Neural cell (in vitro differentiated cells): ENCODE measurements around the gene EIF2B1. TPM values are rescaled to one million over a fixed set of nuclear protein-coding genes. Genes with fewer than 3 reads are reported as not detected.

Experiments
- H2AFZ ChIP-seq: fragments of 200-600, 300-800 bp; sonication (generic), shearing (Covaris generic); 2 replicates; pipeline ENCODE4 v1.6.0; 2014; ENCODE audit warnings: low read depth, mild to moderate bottlenecking, antibody characterized with exemption, low read length, moderate library complexity
- H3F3A ChIP-seq: fragments of 200-600 bp; shearing (Covaris generic); 2 replicates; pipeline ENCODE4 v1.6.1; 2016; ENCODE audit warnings: mild to moderate bottlenecking, moderate library complexity, mixed read lengths, antibody characterized with exemption, low read length; ENCODE audit not compliant: insufficient read depth, poor library complexity, severe bottlenecking
- H3K27ac ChIP-seq: fragments of 200-600, 300-800 bp; sonication (generic), shearing (Covaris generic); 2 replicates; pipeline ENCODE4 v1.5.1; 2014; ENCODE audit warnings: mild to moderate bottlenecking, low read length, moderate library complexity
- H3K27me3 ChIP-seq: fragments of 300-800, 200-600 bp; sonication (generic), shearing (Covaris generic); 2 replicates; pipeline ENCODE4 v1.6.0; 2014; ENCODE audit warnings: mild to moderate bottlenecking, low read depth, low read length, moderate library complexity; ENCODE audit not compliant: insufficient read depth
- H3K36me3 ChIP-seq: fragments of 300-800, 200-600 bp; sonication (generic), shearing (Covaris generic); 2 replicates; pipeline ENCODE4 v1.5.1; 2014; ENCODE audit warnings: mild to moderate bottlenecking, antibody characterized with exemption, low read length, moderate library complexity; ENCODE audit not compliant: insufficient read depth
- H3K4me2 ChIP-seq: fragments of 300-800, 200-600 bp; sonication (generic), shearing (Covaris generic); 2 replicates; pipeline ENCODE4 v1.6.0; 2014; ENCODE audit warnings: mild to moderate bottlenecking, low read length
- H3K4me3 ChIP-seq: fragments of 300-800, 200-600 bp; sonication (generic), shearing (Covaris generic); 2 replicates; pipeline ENCODE4 v1.5.1; 2014; ENCODE audit warnings: mild to moderate bottlenecking, low read length, moderate library complexity
- H3K79me2 ChIP-seq: fragments of 200-600 bp; shearing (Covaris generic); replicated peaks from 2 replicates; pipeline ENCODE4 v1.6.0; 2014; ENCODE audit warnings: mild to moderate bottlenecking, low read length, moderate library complexity; ENCODE audit not compliant: insufficient read depth
- H3K9ac ChIP-seq: fragments of 300-800, 200-600 bp; sonication (generic), shearing (Covaris generic); 2 replicates; pipeline ENCODE4 v1.6.1; 2016; ENCODE audit warnings: mild to moderate bottlenecking, low read length, mixed read lengths
- H3K9me2 ChIP-seq: fragments of 200-600 bp; shearing (Covaris generic); 2 replicates; pipeline ENCODE4 v1.6.1; 2016; ENCODE audit warnings: mild to moderate bottlenecking, low read length, mixed read lengths; ENCODE audit not compliant: insufficient read depth
- H3K9me3 ChIP-seq: fragments of 200-600, 300-800 bp; sonication (generic), shearing (Covaris generic); 2 replicates; pipeline ENCODE4 v1.6.1; 2016; ENCODE audit warnings: mild to moderate bottlenecking, mixed run types, low read length, moderate library complexity, mixed read lengths
- H4K20me1 ChIP-seq: fragments of 200-600 bp; shearing (Covaris generic); 2 replicates; pipeline ENCODE4 v1.6.1; 2016; ENCODE audit warnings: mild to moderate bottlenecking, mixed run types; ENCODE audit not compliant: insufficient read depth
- CTCF ChIP-seq: fragments of 450-650 bp; IDR thresholded peaks from 2 replicates; pipeline ENCODE4 v1.5.1; 2014; ENCODE audit warnings: antibody characterized with exemption, mild to moderate bottlenecking, moderate library complexity; ENCODE audit not compliant: poor library complexity, severe bottlenecking
- EP300 ChIP-seq: fragments of 450-650 bp; conservative IDR thresholded peaks from 2 replicates; pipeline ENCODE4 v1.6.1; 2014; ENCODE audit warnings: antibody characterized with exemption, mild to moderate bottlenecking, moderate library complexity; ENCODE audit not compliant: poor library complexity, severe bottlenecking
- EZH2 ChIP-seq: fragments of 200-600, 300-800 bp; shearing (Covaris generic), sonication (generic); IDR thresholded peaks from 2 replicates; pipeline ENCODE4 v1.6.1; 2014; ENCODE audit warnings: antibody characterized with exemption, low read length, borderline replicate concordance, mild to moderate bottlenecking; ENCODE audit not compliant: insufficient read depth, poor library complexity, severe bottlenecking
- MXI1 ChIP-seq: fragments of 450-650 bp; conservative IDR thresholded peaks from 2 replicates; pipeline ENCODE4 v1.6.1; 2014; ENCODE audit warnings: antibody characterized with exemption, mild to moderate bottlenecking; ENCODE audit not compliant: poor library complexity, severe bottlenecking
- POLR2AphosphoS5 ChIP-seq: IDR thresholded peaks from 2 replicates; pipeline ENCODE4 v1.6.1; 2012
- RAD21 ChIP-seq: fragments of 450-650 bp; conservative IDR thresholded peaks from 2 replicates; pipeline ENCODE4 v1.6.1; 2014; ENCODE audit warnings: antibody characterized with exemption, mild to moderate bottlenecking, moderate library complexity
- REST ChIP-seq: IDR thresholded peaks from 2 replicates; pipeline ENCODE4 v1.6.1; 2012; ENCODE audit warnings: borderline replicate concordance
- SMC3 ChIP-seq: fragments of 450-650 bp; conservative IDR thresholded peaks from 2 replicates; pipeline ENCODE4 v1.6.1; 2014; ENCODE audit warnings: antibody characterized with exemption, mild to moderate bottlenecking, moderate library complexity; ENCODE audit not compliant: poor library complexity
- TAF1 ChIP-seq: IDR thresholded peaks from 2 replicates; pipeline ENCODE4 v1.6.1; 2012; ENCODE audit warnings: low read depth
- polyA plus RNA-seq: library from polyadenylated mRNA; depleted of rRNA; stranded (reverse); fragments of >200 nt; gene quantifications from 2 replicates; pipeline ENCODE4 v1.2.3, GENCODE V29; 2014

The EIF2B1 gene
- polyA plus RNA-seq, 1 donor from 2014 or later, result 59.9 TPM

GRCh38 chr12:123654129-123654701, 20.7 kb upstream of the EIF2B1 start:
- no peaks in the 10 kb centered on the region for H3F3A ChIP-seq
- H3K9ac ChIP-seq, result no peak overlapping the region
- no peak overlapping the region for H2AFZ ChIP-seq
- H3K27ac ChIP-seq, result no peak overlapping the region
- no peaks in the 10 kb centered on the region for H3K79me2 ChIP-seq
- no peaks in the 10 kb centered on the region for H3K36me3 ChIP-seq
- H3K9me2 ChIP-seq, result no peaks in the 10 kb centered on the region
- TF ChIP-seq REST (no peak), SMC3 (no peak), EP300 (no peak), TAF1 (no peak), MXI1 (no peak), POLR2AphosphoS5 (no peak), CTCF (no peak), RAD21 (no peak), EZH2 (no peak)
- H3K27me3 ChIP-seq, result no peaks in the 10 kb centered on the region
- H3K4me3 ChIP-seq, result no peak overlapping the region
- H4K20me1 ChIP-seq, result no peaks in the 10 kb centered on the region
- H3K9me3 ChIP-seq, result no peaks in the 10 kb centered on the region
- H3K4me2 ChIP-seq, result no peak overlapping the region

- Histone ChIP-seq H4K20me1 (no peaks in the 10 kb centered on the region), H3K79me2 (no peaks in the 10 kb centered on the region), H3K27me3 (no peaks in the 10 kb centered on the region), H2AFZ (no peak overlapping the region), H3K36me3 (peaks cover 8% of the 10 kb centered on the region), H3F3A (no peaks in the 10 kb centered on the region), H3K9me3 (no peaks in the 10 kb centered on the region), H3K27ac (no peak overlapping the region), H3K9ac (no peak overlapping the region), H3K9me2 (no peaks in the 10 kb centered on the region), H3K4me2 (no peak overlapping the region), H3K4me3 (no peak overlapping the region)
- no peak for TF ChIP-seq TAF1
- no peak for TF ChIP-seq SMC3
- TF ChIP-seq CTCF, result no peak
- no peak for TF ChIP-seq EP300
- TF ChIP-seq RAD21, result no peak
- no peak for TF ChIP-seq POLR2AphosphoS5
Measured at GRCh38 chr12:123648401-123648800, 14.9 kb upstream of the EIF2B1 start.
